NOMO-1 (cell line): ENCODE measurements around the gene AGAP3.

Experiments used
- DNase-seq, 2 experiments: peaks; one replicate each; lab custom pipeline; 2025; ENCODE audit not compliant: unreplicated experiment in 2 of 2; lab: John Stamatoyannopoulos, UW

Gene AGAP3

GRCh38 chr7:151057989-151058780 lies 28.1 kb upstream of the AGAP3 start:
- DNase-seq = peak; percentile 89 to 92

GRCh38 chr7:151058781-151059366 lies 27.4 kb upstream of the AGAP3 start:
- no peak for DNase-seq

GRCh38 chr7:151059367-151060112 lies 26.7 kb upstream of the AGAP3 start, which contains the start of gene SLC4A2:
Gene SLC4A2 (plus strand): TSS chr7:151059589. CDS start chr7:151061988, 2,399 bp downstream.
- DNase-seq = peak; percentile 18 to 37

- DNase-seq = no peak
Measured at GRCh38 chr7:151060113-151060415, 26.2 kb upstream of the AGAP3 start.

GRCh38 chr7:151060416-151061212 lies 25.7 kb upstream of the AGAP3 start:
- no peak for DNase-seq

- no peak for DNase-seq
Measured at GRCh38 chr7:151061213-151062110, 24.8 kb upstream of the AGAP3 start.

- DNase-seq = no peak
Measured at GRCh38 chr7:151062111-151062398, 24.2 kb upstream of the AGAP3 start.

GRCh38 chr7:151062399-151063211 lies 23.7 kb upstream of the AGAP3 start:
- no peak for DNase-seq

- no peak for DNase-seq
Measured at GRCh38 chr7:151063212-151063561, 23.1 kb upstream of the AGAP3 start.

- DNase-seq = no peak
Measured at GRCh38 chr7:151064454-151064853, 21.8 kb upstream of the AGAP3 start.

- no peak for DNase-seq
Measured at GRCh38 chr7:151064993-151065392, 21.3 kb upstream of the AGAP3 start.

- DNase-seq = no peak
Measured at GRCh38 chr7:151065516-151065915, 20.8 kb upstream of the AGAP3 start.

GRCh38 chr7:151066273-151066974 lies 19.9 kb upstream of the AGAP3 start:
- DNase-seq = no peak

GRCh38 chr7:151068069-151068773 lies 18.1 kb upstream of the AGAP3 start:
- DNase-seq = no peak

GRCh38 chr7:151069841-151070573 lies 16.3 kb upstream of the AGAP3 start:
- DNase-seq = no peak

GRCh38 chr7:151070574-151070960 lies 15.7 kb upstream of the AGAP3 start:
- no peak for DNase-seq

GRCh38 chr7:151071032-151071866 lies 15.0 kb upstream of the AGAP3 start:
- no peak for DNase-seq
